Bronchial epithelial cell (primary cell): ENCODE data around the gene RBM44. TPM values are rescaled to one million over a fixed set of nuclear protein-coding genes. Genes with fewer than 3 reads are reported as not detected.

ENCODE experiments used
- DNase-seq: peaks from one replicate; pipeline ENCODE4 v3.0.0-alpha.2; 2010; ENCODE audit warnings: low read depth
- FAIRE-seq: peaks from 2 replicates; lab custom pipeline; 2011; peaks lifted over from hg19 to GRCh38; lab: Jason Lieb, UNC
- H3K27me3 ChIP-seq: 2 replicates; pipeline ENCODE4 v1.5.1; 2011; ENCODE audit warnings: low read length; ENCODE audit not compliant: control insufficient read depth, insufficient read depth
- H3K36me3 ChIP-seq: 2 replicates; pipeline ENCODE4 v1.5.1; 2011; ENCODE audit warnings: low read length; ENCODE audit not compliant: control insufficient read depth, insufficient read depth
- H3K4me3 ChIP-seq: 2 replicates; pipeline ENCODE4 v1.5.1; 2011; ENCODE audit warnings: mild to moderate bottlenecking, low read depth, low read length, control low read depth
- CTCF ChIP-seq: IDR thresholded peaks from 2 replicates; pipeline ENCODE4 v1.5.1; 2011; ENCODE audit warnings: mild to moderate bottlenecking, moderate library complexity, low read length, control low read depth, inconsistent platforms; ENCODE audit not compliant: insufficient read depth, severe bottlenecking
- total RNA-seq: library from RNA; depleted of rRNA; stranded (reverse); fragments of >200 nt; gene quantifications from 2 replicates; pipeline ENCODE4 v1.2.1, GENCODE V29; 2014

The RBM44 gene
- total RNA-seq, 1 donor from 2014 or later: 0.26 TPM

GRCh38 chr2:237859533-237860272, 61.1 kb downstream of the RBM44 start, which contains the start of gene RAMP1:
RAMP1 (plus strand) TSS chr2:237859623; CDS start chr2:237859676, 53 bp downstream.
- no peak for TF ChIP-seq CTCF
- FAIRE-seq: no peak
- Histone ChIP-seq H3K36me3 (no peaks in the 10 kb centered on the region), H3K4me3 (peak within 1 kb of the TSS; percentile 39), H3K27me3 (peaks cover 2% of the 10 kb centered on the region)
- peak; percentile 55 for DNase-seq

GRCh38 chr2:237860273-237860935, 61.8 kb downstream of the RBM44 start:
- Histone ChIP-seq H3K4me3 (no peak overlapping the region), H3K27me3 (peaks cover 2% of the 10 kb centered on the region), H3K36me3 (no peaks in the 10 kb centered on the region)
- FAIRE-seq (no peak), DNase-seq (no peak)
- TF ChIP-seq CTCF: no peak

GRCh38 chr2:237861875-237862527, 63.4 kb downstream of the RBM44 start:
- no peak for FAIRE-seq

GRCh38 chr2:237862528-237862895, 63.9 kb downstream of the RBM44 start:
- DNase-seq: no peak
- H3K4me3 ChIP-seq: no peak overlapping the region
- no peaks in the 10 kb centered on the region for H3K36me3 ChIP-seq
- no peak for FAIRE-seq
- TF ChIP-seq CTCF: no peak
- no peaks in the 10 kb centered on the region for H3K27me3 ChIP-seq

More at GRCh38 chr2:237861875-237862527, 63.4 kb downstream of the RBM44 start:
- no peak for TF ChIP-seq CTCF
- Histone ChIP-seq H3K27me3 (no peaks in the 10 kb centered on the region), H3K36me3 (no peaks in the 10 kb centered on the region), H3K4me3 (no peak overlapping the region)
- DNase-seq: no peak

GRCh38 chr2:237863102-237863511, 64.5 kb downstream of the RBM44 start:
- Histone ChIP-seq H3K36me3 (no peaks in the 10 kb centered on the region), H3K4me3 (no peak overlapping the region), H3K27me3 (no peaks in the 10 kb centered on the region)
- TF ChIP-seq CTCF: no peak
- no peak for DNase-seq
- no peak for FAIRE-seq
